IPS-15b (cell line): ENCODE measurements around the gene FUT3.
"Not testable (repeated sequence)": the region's sequence is repeated elsewhere in the genome, so short reads cannot be mapped to it uniquely, and the experiment has no call there.

ENCODE experiments used
- H3K27me3 ChIP-seq: one replicate; pipeline ENCODE4 v1.6.1; 2013; ENCODE audit warnings: low read length; ENCODE audit not compliant: control insufficient read depth, insufficient read depth
- H3K36me3 ChIP-seq: one replicate; pipeline ENCODE4 v1.6.1; 2013; ENCODE audit warnings: low read length; ENCODE audit not compliant: control insufficient read depth, insufficient read depth
- H3K4me1 ChIP-seq: one replicate; pipeline ENCODE4 v1.6.1; 2013; ENCODE audit warnings: mild to moderate bottlenecking, low read length; ENCODE audit not compliant: control insufficient read depth, insufficient read depth
- H3K4me3 ChIP-seq: one replicate; pipeline ENCODE4 v1.5.1; 2013; ENCODE audit warnings: low read depth, low read length
- H3K9ac ChIP-seq: one replicate; pipeline ENCODE4 v1.6.1; 2013; ENCODE audit warnings: low read depth, mild to moderate bottlenecking, low read length
- H3K9me3 ChIP-seq: one replicate; pipeline ENCODE4 v1.6.1; 2013; ENCODE audit warnings: mild to moderate bottlenecking, low read length; ENCODE audit not compliant: control insufficient read depth, insufficient read depth

FUT3 gene

DNA sequence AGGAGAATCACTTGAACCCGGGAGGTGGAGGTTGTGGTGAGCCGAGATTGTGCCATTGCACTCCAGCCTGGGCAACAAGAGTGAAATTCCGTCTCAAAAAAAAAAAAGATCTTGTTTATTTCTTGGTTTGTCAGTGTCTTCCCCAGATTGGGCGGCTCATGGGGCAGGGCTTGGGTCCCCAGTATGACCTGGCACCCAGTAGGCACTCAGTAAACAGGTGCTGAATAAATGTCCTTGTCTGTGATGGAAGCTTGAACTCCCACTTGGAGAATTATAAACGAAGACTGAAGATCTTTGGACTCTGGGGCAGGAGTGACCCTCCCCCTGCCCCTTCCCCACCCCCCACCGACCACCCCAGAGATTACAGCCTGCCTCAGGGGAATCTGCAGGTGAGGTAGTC is 28.9 kb upstream of the FUT3 start:
- Histone ChIP-seq H3K4me3 (no peak overlapping the region), H3K27me3 (no peaks in the 10 kb centered on the region), H3K4me1 (peaks cover 7% of the 10 kb centered on the region), H3K9me3 (no peaks in the 10 kb centered on the region), H3K36me3 (no peaks in the 10 kb centered on the region), H3K9ac (no peak overlapping the region)

DNA sequence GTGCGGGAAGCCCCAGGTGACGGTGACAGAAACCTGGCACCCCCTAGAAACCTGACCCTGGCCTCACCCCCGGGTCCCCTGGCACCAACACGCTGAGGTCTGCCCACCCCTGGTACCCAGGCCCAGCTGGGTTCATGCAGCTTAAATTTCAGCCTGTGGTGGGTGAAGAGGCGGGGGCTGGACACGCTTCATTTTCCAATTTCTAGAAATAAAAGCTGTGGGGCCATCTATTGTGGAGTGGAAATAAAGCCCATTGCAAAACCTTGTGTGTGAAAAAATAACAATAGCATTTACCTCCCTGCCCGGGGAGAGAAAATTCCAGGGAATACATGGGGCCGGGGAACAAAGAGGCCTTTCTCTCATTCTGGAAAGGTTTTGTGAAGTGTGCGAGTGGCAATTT is 26.6 kb upstream of the FUT3 start:
- no peaks in the 10 kb centered on the region for H3K36me3 ChIP-seq
- no peak overlapping the region for H3K4me3 ChIP-seq
- H3K9me3 ChIP-seq, result no peaks in the 10 kb centered on the region
- no peaks in the 10 kb centered on the region for H3K27me3 ChIP-seq
- H3K4me1 ChIP-seq, result peaks cover 7% of the 10 kb centered on the region
- H3K9ac ChIP-seq, result no peak overlapping the region

DNA sequence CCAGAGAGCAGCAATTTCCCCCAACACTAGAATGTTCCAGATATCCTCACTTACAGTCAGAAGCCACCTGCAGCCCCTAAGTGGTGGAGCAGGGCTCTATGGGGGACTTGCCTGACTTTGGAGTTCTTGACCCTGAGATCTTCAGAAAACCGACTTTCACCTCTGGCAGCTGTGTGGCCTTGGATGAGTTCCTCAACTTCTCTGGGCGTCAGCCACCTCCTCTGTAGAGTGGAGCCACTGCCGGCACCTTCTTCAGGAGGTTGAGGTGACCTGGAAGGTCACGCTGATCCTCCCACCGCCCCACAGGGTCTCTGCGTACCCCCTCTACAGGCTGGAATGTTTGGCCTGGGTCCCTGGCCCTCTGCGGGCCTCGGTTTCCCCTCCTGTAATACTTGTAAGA is 26.2 kb upstream of the FUT3 start:
- H3K9me3 ChIP-seq, result no peaks in the 10 kb centered on the region
- no peaks in the 10 kb centered on the region for H3K27me3 ChIP-seq
- no peak overlapping the region for H3K4me3 ChIP-seq
- no peak overlapping the region for H3K9ac ChIP-seq
- H3K4me1 ChIP-seq, result peaks cover 7% of the 10 kb centered on the region
- no peaks in the 10 kb centered on the region for H3K36me3 ChIP-seq

DNA sequence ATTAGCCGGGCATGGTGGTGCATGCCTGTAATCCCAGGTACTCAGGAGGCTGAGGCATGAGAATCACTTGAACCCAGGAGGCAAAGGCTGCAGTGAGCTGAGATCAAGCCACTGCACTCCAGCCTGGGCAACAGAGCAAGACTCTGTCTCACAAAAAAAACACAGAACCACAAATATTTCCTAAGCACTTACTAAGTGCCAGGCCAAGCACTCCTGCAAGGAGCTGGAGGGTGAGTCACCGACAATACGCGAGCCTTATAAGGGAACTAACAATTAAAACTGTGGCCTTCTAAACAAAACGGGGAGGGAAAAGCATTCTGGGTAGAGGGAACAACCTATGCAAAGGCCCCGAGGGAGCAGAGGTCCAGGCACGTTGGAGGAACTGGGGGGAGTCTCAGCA is 23.2 kb upstream of the FUT3 start:
- not testable (repeated sequence) for H3K27me3 ChIP-seq, H3K4me1 ChIP-seq

DNA sequence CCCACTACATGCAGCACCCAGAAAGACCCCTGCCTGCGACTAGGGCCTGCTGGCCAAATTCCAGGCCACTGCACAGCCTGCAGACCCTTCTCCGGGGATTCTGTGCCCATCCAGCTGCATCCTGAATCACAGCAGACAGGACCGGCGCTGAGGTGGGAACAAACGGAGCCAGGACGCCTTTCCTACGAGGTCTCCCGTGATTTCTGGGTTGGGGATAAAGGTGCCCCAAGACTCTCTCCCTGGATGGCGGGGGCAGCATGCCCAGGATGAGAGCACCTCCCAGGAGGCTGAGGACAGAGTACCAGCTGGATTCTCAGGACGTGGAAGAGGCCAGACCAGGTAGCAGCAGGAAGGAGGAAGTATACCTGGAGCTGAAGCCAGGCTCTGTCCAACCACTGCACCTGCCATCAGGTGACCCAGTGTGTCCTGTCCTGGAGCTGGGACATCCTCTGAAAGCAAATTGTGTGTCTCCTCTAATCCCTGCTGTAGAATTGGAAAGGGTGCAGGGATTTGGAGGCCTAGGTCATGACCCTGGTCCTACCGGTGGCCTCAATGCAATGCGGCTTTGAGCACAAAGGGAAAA is 22.5 kb upstream of the FUT3 start:
- no peaks in the 10 kb centered on the region for H3K9me3 ChIP-seq
- no peak overlapping the region for H3K9ac ChIP-seq
- H3K4me1 ChIP-seq, result no peaks in the 10 kb centered on the region
- no peak overlapping the region for H3K4me3 ChIP-seq
- H3K27me3 ChIP-seq, result no peaks in the 10 kb centered on the region
- no peaks in the 10 kb centered on the region for H3K36me3 ChIP-seq

More for the DNA sequence above, 23.2 kb upstream of the FUT3 start:
- H3K9me3 ChIP-seq, H3K9ac ChIP-seq, H3K36me3 ChIP-seq, H3K4me3 ChIP-seq: not testable (repeated sequence)

DNA sequence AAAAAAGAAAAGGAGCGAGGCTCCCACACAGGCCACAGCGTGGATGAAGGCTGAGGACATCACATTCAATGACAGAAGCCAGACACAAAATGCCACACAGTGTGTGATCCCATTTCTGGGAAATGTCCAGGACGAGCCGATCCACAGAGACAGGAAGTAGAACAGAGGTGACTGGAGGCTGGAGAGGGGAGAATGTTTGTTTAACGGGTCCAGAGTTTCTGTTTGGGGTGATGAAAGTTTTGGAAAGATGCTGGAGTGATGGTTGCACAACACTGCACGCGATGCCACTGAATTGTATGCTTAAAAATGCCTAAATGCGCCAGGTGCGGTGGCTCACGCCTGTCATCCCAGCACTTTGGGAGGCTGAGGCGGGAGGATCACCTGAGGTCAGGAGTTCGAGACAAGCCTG is 19.7 kb upstream of the FUT3 start:
- H3K36me3 ChIP-seq, result no peaks in the 10 kb centered on the region

DNA sequence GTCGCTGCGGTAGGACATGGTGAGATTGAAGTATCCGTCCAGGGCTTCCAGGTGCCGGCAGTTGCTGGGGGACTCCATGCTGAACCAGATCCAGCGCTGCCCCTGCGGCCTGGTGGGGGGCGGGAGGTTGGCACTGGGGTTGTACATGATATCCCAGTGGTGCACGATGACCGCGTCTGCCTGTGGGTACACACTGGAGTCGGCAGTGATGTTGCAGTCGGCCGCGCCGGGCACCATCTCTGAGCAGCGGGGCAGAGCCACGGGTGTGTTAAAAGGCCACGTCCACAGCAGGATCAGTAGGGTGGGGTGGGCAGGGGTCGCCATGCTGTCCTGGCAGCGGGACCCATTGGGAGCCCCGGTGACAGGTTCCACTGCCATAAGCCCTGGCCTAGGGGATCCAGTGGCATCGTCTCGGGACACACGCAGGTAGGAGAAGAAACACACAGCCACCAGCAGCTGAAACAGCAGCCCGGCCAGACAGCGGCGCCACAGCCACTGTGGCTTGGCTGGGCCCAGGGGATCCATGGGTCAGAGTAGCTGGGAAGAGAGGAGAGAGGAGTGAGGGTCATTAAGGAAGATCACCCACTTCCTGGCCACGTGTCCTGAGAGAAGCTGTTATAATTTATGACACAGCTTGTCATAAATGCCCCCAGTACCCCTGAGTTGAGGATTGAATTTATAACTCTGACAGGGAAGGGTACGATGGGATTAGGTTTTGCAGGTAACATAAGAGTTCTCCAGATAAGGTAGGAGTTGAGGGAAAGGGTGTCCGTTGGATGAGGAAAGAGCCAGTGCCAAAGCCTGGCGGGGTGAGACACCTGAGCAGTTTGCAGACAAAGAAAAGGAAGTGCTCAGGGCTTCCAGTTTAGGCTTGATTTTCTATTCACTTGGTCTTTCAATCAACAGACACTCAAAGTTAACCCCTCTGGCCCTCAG is 16.2 kb upstream of the FUT3 start:
- H3K9ac ChIP-seq, result no peak overlapping the region
- H3K36me3 ChIP-seq, result peaks cover 2% of the 10 kb centered on the region
- no peaks in the 10 kb centered on the region for H3K27me3 ChIP-seq
- no peaks in the 10 kb centered on the region for H3K4me1 ChIP-seq
- H3K9me3 ChIP-seq, result no peaks in the 10 kb centered on the region
- no peak overlapping the region for H3K4me3 ChIP-seq

More for the DNA sequence above, 19.7 kb upstream of the FUT3 start:
- H3K9me3 ChIP-seq, result no peaks in the 10 kb centered on the region
- H3K9ac ChIP-seq, result no peak overlapping the region
- no peaks in the 10 kb centered on the region for H3K4me1 ChIP-seq
- no peak overlapping the region for H3K4me3 ChIP-seq
- no peaks in the 10 kb centered on the region for H3K27me3 ChIP-seq

DNA sequence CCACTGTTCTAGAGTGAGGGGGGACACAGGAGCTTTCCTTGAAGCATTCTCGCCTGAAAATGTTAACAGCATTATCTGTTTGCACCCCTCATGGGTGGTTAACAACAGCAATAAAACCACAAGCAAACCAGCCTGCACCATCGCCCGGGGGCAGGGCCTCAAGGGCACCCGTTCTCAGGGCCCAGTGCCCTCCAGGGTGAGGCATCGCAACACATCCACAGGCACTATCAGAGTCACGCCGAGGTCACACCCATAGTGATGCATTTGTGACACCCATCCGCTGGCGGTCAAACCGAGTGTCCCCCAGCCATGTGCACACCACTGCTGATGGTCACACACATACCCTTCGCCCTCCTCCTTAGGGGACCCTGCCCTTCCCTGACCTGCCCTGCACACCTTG is 14.5 kb upstream of the FUT3 start:
- Histone ChIP-seq H3K27me3 (no peaks in the 10 kb centered on the region), H3K4me3 (no peak overlapping the region), H3K9me3 (no peaks in the 10 kb centered on the region), H3K9ac (no peak overlapping the region), H3K4me1 (no peaks in the 10 kb centered on the region), H3K36me3 (peaks cover 2% of the 10 kb centered on the region)

DNA sequence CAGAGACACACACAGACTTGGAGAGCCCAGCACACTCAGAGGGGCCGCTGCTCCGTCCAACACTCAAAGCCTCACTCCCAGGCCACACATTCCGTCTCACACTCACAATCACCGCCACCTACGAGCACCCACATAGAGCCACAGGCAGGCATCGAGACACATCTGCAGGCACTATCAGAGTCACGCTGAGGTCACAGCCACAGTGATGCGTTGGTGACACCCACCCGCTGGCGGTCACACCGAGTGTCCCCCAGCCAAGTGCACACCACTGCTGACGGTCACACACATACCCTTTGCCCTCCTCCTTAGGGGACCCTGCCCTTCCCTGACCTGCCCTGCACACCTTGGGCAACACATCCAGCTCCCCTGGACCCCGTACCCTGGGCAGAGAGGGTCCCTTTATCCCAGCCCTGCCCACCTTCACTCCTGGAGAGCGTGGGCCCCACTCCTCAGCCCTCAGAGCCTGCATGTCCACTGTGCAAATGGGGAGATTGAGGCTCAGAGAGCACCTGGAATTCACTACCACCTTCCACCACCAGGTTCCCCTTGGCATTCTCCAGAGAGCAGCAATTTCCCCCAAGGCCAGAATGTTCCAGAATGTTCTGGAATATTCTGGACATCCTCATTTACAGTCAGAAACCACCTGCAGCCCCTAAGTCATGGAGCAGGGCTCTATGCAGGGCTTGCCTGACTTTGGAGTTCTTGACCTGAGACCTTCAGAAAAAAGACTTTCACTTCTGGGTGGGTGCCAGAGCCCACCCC is 13.7 kb upstream of the FUT3 start:
- no peak overlapping the region for H3K9ac ChIP-seq
- H3K4me1 ChIP-seq, result no peaks in the 10 kb centered on the region
- peaks cover 2% of the 10 kb centered on the region for H3K36me3 ChIP-seq
- no peaks in the 10 kb centered on the region for H3K27me3 ChIP-seq
- no peaks in the 10 kb centered on the region for H3K9me3 ChIP-seq
- no peak overlapping the region for H3K4me3 ChIP-seq

DNA sequence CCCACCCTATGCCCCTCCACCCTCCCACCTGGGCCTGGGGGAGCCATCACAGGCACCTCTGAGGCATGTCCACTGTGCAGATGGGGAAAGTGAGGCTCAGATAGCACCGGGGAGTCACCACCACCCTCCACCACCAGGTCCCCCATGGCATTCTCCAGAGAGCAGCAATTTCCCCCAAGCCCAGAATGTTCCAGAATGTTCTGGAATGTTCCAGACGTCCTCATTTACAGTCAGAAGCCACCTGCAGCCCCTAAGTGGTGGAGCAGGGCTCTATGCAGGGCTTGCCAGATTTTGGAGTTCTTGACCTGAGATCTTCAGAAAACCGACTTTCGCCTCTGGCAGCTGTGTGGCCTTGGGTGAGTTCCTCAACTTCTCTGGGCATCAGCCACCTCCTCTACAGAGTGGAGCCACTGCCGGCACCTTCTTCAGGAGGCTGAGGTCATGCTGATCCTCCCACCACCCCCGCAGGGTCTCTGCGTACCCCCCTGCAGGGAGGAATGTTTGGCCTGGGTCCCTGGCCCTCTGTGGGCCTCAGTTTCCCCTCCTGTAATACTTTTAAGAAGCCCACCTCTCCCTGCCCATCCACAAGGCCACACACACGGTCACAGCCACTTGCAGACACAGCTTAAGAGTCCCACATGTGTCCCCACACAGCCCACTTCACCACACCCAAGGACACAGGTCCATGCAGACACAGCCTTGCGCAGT is 12.9 kb upstream of the FUT3 start:
- Histone ChIP-seq H3K4me3 (no peak overlapping the region), H3K9me3 (no peaks in the 10 kb centered on the region), H3K9ac (no peak overlapping the region), H3K4me1 (no peaks in the 10 kb centered on the region), H3K27me3 (no peaks in the 10 kb centered on the region), H3K36me3 (peaks cover 2% of the 10 kb centered on the region)

DNA sequence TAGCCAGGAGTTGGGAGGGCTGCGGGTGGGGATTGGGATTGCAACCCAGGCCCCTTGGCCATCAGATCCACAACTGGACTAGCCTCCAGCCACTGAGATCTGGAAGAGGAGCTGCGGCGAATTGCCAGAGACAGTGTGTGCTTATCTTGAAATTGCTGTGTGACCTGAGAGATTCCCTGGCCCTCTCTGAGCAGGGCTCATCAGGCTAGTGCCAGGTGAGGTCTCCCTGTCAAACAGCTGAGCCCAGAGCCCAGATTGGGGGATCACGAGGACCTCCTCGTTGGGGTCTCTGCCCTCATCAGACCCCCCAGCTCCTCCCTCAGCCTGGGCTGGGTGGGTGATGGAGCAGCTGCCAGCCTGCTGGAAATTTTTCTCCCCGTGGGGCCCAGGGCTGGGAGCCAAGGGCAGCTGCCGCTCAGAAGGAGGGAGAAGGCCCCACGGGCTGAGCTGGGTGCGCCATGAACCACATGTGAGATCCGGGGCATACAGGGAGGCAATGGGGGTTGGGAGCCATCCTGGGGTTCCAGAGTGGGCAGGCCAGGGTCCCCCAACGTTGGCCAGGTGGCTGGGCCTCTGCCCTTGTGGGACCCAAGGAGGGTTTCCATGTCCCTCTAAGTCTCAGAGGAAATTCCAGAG is 11.9 kb upstream of the FUT3 start:
- H3K4me1 ChIP-seq, result no peaks in the 10 kb centered on the region
- peaks cover 2% of the 10 kb centered on the region for H3K36me3 ChIP-seq
- no peaks in the 10 kb centered on the region for H3K9me3 ChIP-seq
- no peaks in the 10 kb centered on the region for H3K27me3 ChIP-seq
- no peak overlapping the region for H3K4me3 ChIP-seq
- no peak overlapping the region for H3K9ac ChIP-seq
